Right lobe of liver (tissue), 4 donors: Measurements from ENCODE around the gene ST14.

Experiments used
- POLR2A ChIP-seq: fragments of 450-650 bp; IDR thresholded peaks from one replicate; pipeline ENCODE4 v1.6.1; 2017; ENCODE audit warnings: antibody characterized with exemption, mild to moderate bottlenecking
- TF ChIP-seq, protein P1 (sequence below), 4 donors: fragments of 200-600 bp in 3 of 4; fragments of 450-650 bp in 1 of 4; IDR thresholded peaks; one replicate each; pipeline versions ENCODE4 v1.5.1 to v1.8.0; 2016 to 2022; ENCODE audit warnings: antibody characterized with exemption in 4 of 4, mild to moderate bottlenecking in 2 of 4
- donor health status: DM: no; HTN: no; CAD: no.
- donor health status: DM: no; HTN: no; CAD: no.
- donor health status: DM: no; HTN: yes; CAD: no.

- TF ChIP-seq, protein P1, sequence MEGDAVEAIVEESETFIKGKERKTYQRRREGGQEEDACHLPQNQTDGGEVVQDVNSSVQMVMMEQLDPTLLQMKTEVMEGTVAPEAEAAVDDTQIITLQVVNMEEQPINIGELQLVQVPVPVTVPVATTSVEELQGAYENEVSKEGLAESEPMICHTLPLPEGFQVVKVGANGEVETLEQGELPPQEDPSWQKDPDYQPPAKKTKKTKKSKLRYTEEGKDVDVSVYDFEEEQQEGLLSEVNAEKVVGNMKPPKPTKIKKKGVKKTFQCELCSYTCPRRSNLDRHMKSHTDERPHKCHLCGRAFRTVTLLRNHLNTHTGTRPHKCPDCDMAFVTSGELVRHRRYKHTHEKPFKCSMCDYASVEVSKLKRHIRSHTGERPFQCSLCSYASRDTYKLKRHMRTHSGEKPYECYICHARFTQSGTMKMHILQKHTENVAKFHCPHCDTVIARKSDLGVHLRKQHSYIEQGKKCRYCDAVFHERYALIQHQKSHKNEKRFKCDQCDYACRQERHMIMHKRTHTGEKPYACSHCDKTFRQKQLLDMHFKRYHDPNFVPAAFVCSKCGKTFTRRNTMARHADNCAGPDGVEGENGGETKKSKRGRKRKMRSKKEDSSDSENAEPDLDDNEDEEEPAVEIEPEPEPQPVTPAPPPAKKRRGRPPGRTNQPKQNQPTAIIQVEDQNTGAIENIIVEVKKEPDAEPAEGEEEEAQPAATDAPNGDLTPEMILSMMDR (IDR thresholded peaks at IDR 0.05): peak; percentile 26 to 35 (median 29)
- no peak for TF ChIP-seq POLR2A
Measured at GRCh38 chr11:130145975-130146776, 13.4 kb upstream of the ST14 start.
